GM23338 (cell line): ENCODE measurements around the gene CASKIN2. TPM values are rescaled to one million over a fixed set of nuclear protein-coding genes. Genes with fewer than 3 reads are reported as not detected.

Source experiments
- ATAC-seq: fragments of 200-7000 bp; cut with Tn5 transposase; 3 replicates; pipeline ENCODE4 v1.9.1; 2020
- DNase-seq: peaks from one replicate; pipeline ENCODE4 v3.0.0-alpha.2; 2015; ENCODE audit warnings: low spot score
- H2AFZ ChIP-seq: fragments of 200-600 bp; sonication (generic); 2 replicates; pipeline ENCODE4 v1.8.0; 2016; ENCODE audit warnings: antibody characterized with exemption, mild to moderate bottlenecking, moderate library complexity
- H3F3A ChIP-seq: fragments of 200-600 bp; sonication (generic); replicated peaks from 2 replicates; pipeline ENCODE4 v1.8.0; 2017; ENCODE audit warnings: antibody characterized with exemption, mixed run types, low read depth
- H3K27ac ChIP-seq: fragments of 200-600 bp; sonication (generic); 2 replicates; pipeline ENCODE4 v1.6.1; 2016; ENCODE audit warnings: low read depth
- H3K27me3 ChIP-seq: fragments of 200-600 bp; sonication (generic); 2 replicates; pipeline ENCODE4 v1.8.0; 2016; ENCODE audit warnings: mild to moderate bottlenecking, mixed run types, moderate library complexity; ENCODE audit not compliant: insufficient read depth
- H3K36me3 ChIP-seq: fragments of 200-600 bp; sonication (generic); 2 replicates; pipeline ENCODE4 v1.8.0; 2016; ENCODE audit warnings: mild to moderate bottlenecking; ENCODE audit not compliant: insufficient read depth
- H3K4me1 ChIP-seq: fragments of 200-600 bp; sonication (generic); 2 replicates; pipeline ENCODE4 v1.8.0; 2016; ENCODE audit warnings: mild to moderate bottlenecking, moderate library complexity; ENCODE audit not compliant: insufficient read depth
- H3K4me2 ChIP-seq: fragments of 200-600 bp; sonication (generic); 2 replicates; pipeline ENCODE4 v1.7.1; 2017; ENCODE audit warnings: mixed run types
- H3K4me3 ChIP-seq: fragments of 200-600 bp; sonication (generic); 2 replicates; pipeline ENCODE4 v1.6.1; 2016; ENCODE audit warnings: mixed run types
- H3K79me2 ChIP-seq: fragments of 200-600 bp; sonication (generic); replicated peaks from 2 replicates; pipeline ENCODE4 v1.8.0; 2017; ENCODE audit warnings: mild to moderate bottlenecking; ENCODE audit not compliant: insufficient read depth
- H3K9me2 ChIP-seq: fragments of 200-600 bp; sonication (generic); 2 replicates; pipeline ENCODE4 v1.8.0; 2017; ENCODE audit not compliant: insufficient read depth
- H4K20me1 ChIP-seq: fragments of 200-600 bp; sonication (generic); replicated peaks from 2 replicates; pipeline ENCODE4 v1.8.0; 2017; ENCODE audit warnings: mild to moderate bottlenecking; ENCODE audit not compliant: insufficient read depth
- H3K27ac Mint-ChIP-seq: 2 replicates; pipeline ENCODE4 v1.8.0; 2020; ENCODE audit warnings: inconsistent platforms, mild to moderate bottlenecking, moderate library complexity, mixed read lengths
- H3K27me3 Mint-ChIP-seq: 3 replicates; pipeline ENCODE4 v1.8.0; 2022; ENCODE audit warnings: low read depth, mild to moderate bottlenecking, moderate library complexity, mixed read lengths, inconsistent platforms; ENCODE audit not compliant: insufficient read depth, poor library complexity
- H3K36me3 Mint-ChIP-seq: 3 replicates; pipeline ENCODE4 v1.8.0; 2021; ENCODE audit warnings: low read depth, mild to moderate bottlenecking, inconsistent platforms, moderate library complexity, mixed read lengths
- H3K4me1 Mint-ChIP-seq: 3 replicates; pipeline ENCODE4 v1.8.0; 2020; ENCODE audit warnings: mild to moderate bottlenecking, inconsistent platforms, mixed read lengths
- H3K4me3 Mint-ChIP-seq: 3 replicates; pipeline ENCODE4 v1.8.0; 2021; ENCODE audit warnings: moderate library complexity, mild to moderate bottlenecking, inconsistent platforms, mixed read lengths
- H3K9me3 Mint-ChIP-seq: 3 replicates; pipeline ENCODE4 v1.8.0; 2020; ENCODE audit warnings: moderate library complexity, mild to moderate bottlenecking, inconsistent platforms, mixed read lengths
- CTCF ChIP-seq, 2 experiments: fragments of 200-600 bp in 1 of 2; sonication (generic) in 1 of 2; conservative IDR thresholded peaks; 2 replicates each; pipeline versions ENCODE4 v1.5.1 to v1.6.1; 2016 to 2017; ENCODE audit warnings: antibody characterized with exemption in 2 of 2, low read depth in 2 of 2, mild to moderate bottlenecking in 2 of 2, moderate library complexity in 1 of 2
- EZH2 ChIP-seq: fragments of 200-600 bp; sonication (generic); IDR thresholded peaks from one replicate; pipeline ENCODE4 v1.8.0; 2017; ENCODE audit warnings: antibody characterized with exemption, mild to moderate bottlenecking, low read depth; ENCODE audit not compliant: unreplicated experiment
- EZH2phosphoT487 ChIP-seq: fragments of 200-600 bp; sonication (generic); IDR thresholded peaks from one replicate; pipeline ENCODE4 v1.8.1; 2018; ENCODE audit warnings: antibody characterized with exemption; ENCODE audit not compliant: unreplicated experiment
- JUNB ChIP-seq: IDR thresholded peaks from one replicate; pipeline ENCODE4 v1.6.1; 2016; ENCODE audit warnings: antibody characterized with exemption; ENCODE audit not compliant: unreplicated experiment
- POLR2AphosphoS5 ChIP-seq: IDR thresholded peaks from 2 replicates; pipeline ENCODE4 v1.6.1; 2016; ENCODE audit warnings: antibody characterized with exemption, low read depth
- REST ChIP-seq: IDR thresholded peaks from one replicate; pipeline ENCODE4 v1.6.1; 2018; ENCODE audit warnings: antibody characterized with exemption; ENCODE audit not compliant: unreplicated experiment
- ZNF114 ChIP-seq: fragments of 250-450 bp; sonication (Bioruptor Pico); IDR thresholded peaks from 2 replicates; pipeline ENCODE4 v1.5.0; 2020; ENCODE audit warnings: mild to moderate bottlenecking, moderate library complexity
- ZNF331 ChIP-seq: fragments of 250-450 bp; sonication (Bioruptor Pico); IDR thresholded peaks from 2 replicates; pipeline ENCODE4 v1.5.0; 2020; ENCODE audit warnings: low read depth, mild to moderate bottlenecking, moderate library complexity
- ZNF462 ChIP-seq: fragments of 250-450 bp; sonication (Bioruptor Pico); IDR thresholded peaks from 2 replicates; pipeline ENCODE4 v1.5.0; 2020; ENCODE audit warnings: mild to moderate bottlenecking, moderate library complexity
- polyA plus RNA-seq: library from polyadenylated mRNA; unstranded; fragments of >200 nt; fragmentation: Nextera tagmentation; extraction: Ambion mirVana; gene quantifications from 2 replicates; pipeline ENCODE4 v1.2.1, GENCODE V29; 2016
- total RNA-seq: library from RNA; depleted of rRNA; stranded (reverse); fragments of >200 nt; shearing (Covaris generic); gene quantifications from 2 replicates; pipeline ENCODE4 v1.2.3, GENCODE V29; 2014
- TF ChIP-seq, protein P1 (sequence below): IDR thresholded peaks from 2 replicates; pipeline ENCODE4 v1.6.1; 2016; ENCODE audit warnings: antibody characterized with exemption

CASKIN2 gene
- total and polyA plus RNA-seq, 2 experiments from 2014 or later, result 4.9 to 21.5 TPM

DNA sequence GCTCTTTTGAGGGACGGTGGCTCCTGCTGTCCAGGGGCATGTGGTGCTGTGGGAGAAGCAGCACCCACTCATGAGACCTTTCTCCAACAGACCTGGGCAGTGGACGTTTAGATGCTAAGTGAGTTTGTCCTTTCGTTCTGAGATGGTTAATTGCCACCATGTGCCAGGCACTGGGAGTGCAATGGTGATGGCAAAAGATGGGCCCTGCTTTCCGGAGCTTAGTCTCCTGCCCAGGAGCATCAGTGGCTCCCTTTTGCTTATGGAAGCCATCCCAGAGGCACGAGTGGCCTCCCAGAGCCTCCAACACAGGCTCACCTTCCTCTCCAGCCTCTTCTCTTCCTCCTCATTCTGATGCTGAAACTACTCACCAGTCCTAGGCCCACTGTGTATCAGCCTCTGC, 28.4 kb downstream of the CASKIN2 start (continued):
- TF ChIP-seq REST, result no peak

DNA sequence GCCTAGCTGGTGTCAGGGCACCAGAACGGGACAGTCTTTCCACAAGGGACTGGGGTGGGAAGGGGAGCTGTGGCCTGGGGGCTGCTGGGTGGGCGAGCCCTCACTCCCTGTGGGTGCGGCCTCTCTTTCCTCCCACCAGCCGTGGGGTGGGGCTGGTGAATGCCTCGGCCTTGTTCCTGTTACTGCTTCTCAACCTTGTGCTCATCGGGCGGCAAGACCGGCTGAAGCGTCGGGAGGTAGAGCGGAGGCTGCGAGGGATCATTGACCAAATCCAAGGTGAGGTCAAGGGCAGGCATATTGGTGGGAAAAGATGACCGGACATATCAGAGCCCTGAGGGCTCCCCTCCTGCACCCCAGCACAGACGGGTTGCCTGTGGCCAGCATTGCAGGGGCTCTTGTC, 29.2 kb downstream of the CASKIN2 start:
- no peak overlapping the region for H3K4me2 ChIP-seq
- H3K36me3 ChIP-seq, result no peaks in the 10 kb centered on the region
- H3K27ac ChIP-seq, result no peak overlapping the region
- Mint-ChIP-seq H3K9me3 (no peaks in the 10 kb centered on the region), H3K27ac (no peak overlapping the region), H3K4me3 (no peak overlapping the region), H3K27me3 (peaks cover 7% of the 10 kb centered on the region), H3K4me1 (peaks cover 9% of the 10 kb centered on the region), H3K36me3 (no peaks in the 10 kb centered on the region; the same call in 2 of the 3 replicates)
- H3K79me2 ChIP-seq, result no peaks in the 10 kb centered on the region
- TF ChIP-seq EZH2phosphoT487 (no peak), POLR2AphosphoS5 (no peak), ZNF331 (no peak), EZH2 (no peak), JUNB (no peak), ZNF462 (CRISPR knock-in tag) (no peak), ZNF114 (CRISPR knock-in tag) (no peak), CTCF (conservative IDR thresholded peaks at IDR 0.05; ENCODE audit: low read depth in 2 of 2) (no peak)
- TF ChIP-seq, protein P1, sequence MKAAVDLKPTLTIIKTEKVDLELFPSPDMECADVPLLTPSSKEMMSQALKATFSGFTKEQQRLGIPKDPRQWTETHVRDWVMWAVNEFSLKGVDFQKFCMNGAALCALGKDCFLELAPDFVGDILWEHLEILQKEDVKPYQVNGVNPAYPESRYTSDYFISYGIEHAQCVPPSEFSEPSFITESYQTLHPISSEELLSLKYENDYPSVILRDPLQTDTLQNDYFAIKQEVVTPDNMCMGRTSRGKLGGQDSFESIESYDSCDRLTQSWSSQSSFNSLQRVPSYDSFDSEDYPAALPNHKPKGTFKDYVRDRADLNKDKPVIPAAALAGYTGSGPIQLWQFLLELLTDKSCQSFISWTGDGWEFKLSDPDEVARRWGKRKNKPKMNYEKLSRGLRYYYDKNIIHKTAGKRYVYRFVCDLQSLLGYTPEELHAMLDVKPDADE, result no peak
- H4K20me1 ChIP-seq, result no peaks in the 10 kb centered on the region
- no peak overlapping the region for H2AFZ ChIP-seq
- no peaks in the 10 kb centered on the region for H3F3A ChIP-seq
- no peaks in the 10 kb centered on the region for H3K4me1 ChIP-seq
- DNase-seq (no peak), ATAC-seq (no peak)
- H3K9me2 ChIP-seq, result no peaks in the 10 kb centered on the region
- no peaks in the 10 kb centered on the region for H3K27me3 ChIP-seq
- H3K4me3 ChIP-seq, result no peak overlapping the region
